ENCODE data around the gene APOA5.
"Not testable (repeated sequence)": the region's sequence is repeated elsewhere in the genome, so short reads cannot be mapped to it uniquely, and the experiment has no call there.

Gene APOA5

DNA sequence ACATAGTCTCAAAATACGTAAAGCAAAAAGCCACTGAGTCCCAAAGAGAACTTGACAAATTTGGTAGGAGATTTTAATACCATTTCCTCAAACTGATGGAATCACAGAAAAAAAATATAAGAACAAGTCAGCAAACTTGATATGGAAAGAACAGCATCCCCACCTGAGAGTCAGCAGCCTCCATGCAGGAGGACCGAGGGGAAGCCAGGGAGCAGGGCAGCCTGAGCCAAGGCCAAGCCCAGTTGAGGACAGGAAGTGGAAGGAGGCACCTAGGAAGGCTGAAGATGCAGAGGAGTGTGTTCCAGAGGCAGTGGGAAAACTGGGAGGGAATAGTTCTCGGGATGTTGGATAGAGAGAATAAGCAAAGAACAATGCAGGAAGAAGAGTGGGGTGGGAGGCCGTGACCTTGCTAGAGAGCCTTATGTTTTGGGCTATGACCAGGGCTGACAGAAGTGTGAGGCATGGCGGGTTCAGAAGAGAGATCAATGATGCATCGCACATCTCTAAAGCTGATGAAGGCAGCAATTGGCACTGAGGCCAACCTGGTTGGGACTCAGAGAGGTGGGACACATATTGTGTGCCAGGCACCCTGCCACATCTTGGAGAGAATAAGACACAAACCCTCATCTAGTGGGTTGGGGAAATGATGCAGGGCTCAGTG, 16.1 kb upstream of the APOA5 start:
- no peak overlapping the region for H3K4me3 ChIP-seq (replicated peaks; ENCODE audit: low read depth, low read length)
- H3K36me3 ChIP-seq (ENCODE audit: control insufficient read depth, insufficient read depth, low read length): no peaks in the 10 kb centered on the region
- TF ChIP-seq CTCF (IDR thresholded peaks at IDR 0.05; ENCODE audit: insufficient read depth, low read length, poor library complexity, severe bottlenecking): no peak
- no peak for DNase-seq (ENCODE audit: extremely low read depth, insufficient read length)
- H3K27me3 ChIP-seq (replicated peaks; ENCODE audit: control insufficient read depth, insufficient read depth, low read length): no peaks in the 10 kb centered on the region

DNA sequence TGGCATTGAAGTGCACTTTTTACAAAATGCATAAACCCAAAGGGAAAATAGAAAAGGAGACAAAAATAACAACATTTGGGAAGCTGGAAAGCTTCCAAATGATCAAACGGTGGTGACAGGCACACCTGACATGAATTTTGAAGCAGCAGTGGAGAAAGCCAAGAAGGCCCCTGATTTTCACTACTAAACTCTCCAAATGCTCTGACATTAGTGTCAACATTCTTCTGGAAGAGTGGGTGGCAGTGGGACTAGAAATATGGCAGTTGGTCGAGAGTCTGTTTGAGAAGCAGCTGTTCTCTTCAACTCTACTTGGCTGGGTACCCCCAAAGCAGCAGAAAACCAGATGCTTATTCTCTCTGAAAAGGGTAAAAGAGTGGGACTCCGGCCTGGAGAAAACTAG, 12.3 kb upstream of the APOA5 start:
- DNase-seq (ENCODE audit: extremely low read depth, insufficient read length): no peak
- Histone ChIP-seq H3K36me3 (ENCODE audit: control insufficient read depth, insufficient read depth, low read length) (no peaks in the 10 kb centered on the region), H3K4me3 (replicated peaks; ENCODE audit: low read depth, low read length) (no peak overlapping the region), H3K27me3 (replicated peaks; ENCODE audit: control insufficient read depth, insufficient read depth, low read length) (no peaks in the 10 kb centered on the region)
- no peak for TF ChIP-seq CTCF (IDR thresholded peaks at IDR 0.05; ENCODE audit: insufficient read depth, low read length, poor library complexity, severe bottlenecking)

DNA sequence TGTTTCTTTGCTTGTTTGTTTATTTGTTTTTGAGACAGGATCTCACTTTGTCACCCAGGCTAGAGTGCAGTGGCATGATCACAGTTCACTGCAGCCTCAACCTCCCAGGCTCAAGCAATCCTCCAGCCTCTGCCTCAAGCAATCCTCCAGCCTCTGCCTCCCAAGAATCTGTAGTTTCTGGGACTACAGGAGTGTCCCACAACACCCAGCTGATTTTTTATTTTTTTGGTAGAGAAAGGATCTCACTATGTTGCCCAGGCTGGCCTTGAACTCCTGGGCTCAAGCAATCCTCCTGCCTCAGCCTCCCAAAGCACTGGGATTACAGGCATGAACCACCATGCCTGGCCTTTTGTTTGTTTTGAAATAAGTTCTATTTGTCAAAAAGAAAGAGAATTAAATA, 10.0 kb upstream of the APOA5 start:
- H3K4me3 ChIP-seq (replicated peaks; ENCODE audit: low read depth, low read length); H3K27me3 ChIP-seq (replicated peaks; ENCODE audit: control insufficient read depth, insufficient read depth, low read length); H3K36me3 ChIP-seq (ENCODE audit: control insufficient read depth, insufficient read depth, low read length); DNase-seq (ENCODE audit: extremely low read depth, insufficient read length): not testable (repeated sequence)

DNA sequence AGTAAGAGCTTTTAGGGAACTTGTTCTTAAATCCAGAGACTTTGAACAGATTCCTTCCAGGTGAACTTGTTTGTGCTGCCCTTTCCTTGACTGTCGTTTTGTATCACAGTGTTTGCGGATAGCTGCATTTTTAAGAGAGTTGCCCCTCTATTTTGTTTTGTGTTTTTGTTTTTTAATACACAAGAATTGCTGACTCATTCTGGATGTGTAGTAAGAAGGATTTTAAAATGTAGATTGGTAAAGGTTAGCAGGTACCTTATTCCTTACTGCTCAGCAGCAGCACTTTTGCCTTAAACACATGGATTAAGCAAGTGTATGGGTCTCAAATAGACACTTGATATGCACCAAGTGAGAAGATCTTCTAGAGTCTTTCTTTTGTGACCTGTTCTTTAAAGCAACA, 8.9 kb upstream of the APOA5 start:
- TF ChIP-seq CTCF (IDR thresholded peaks at IDR 0.05; ENCODE audit: insufficient read depth, low read length, poor library complexity, severe bottlenecking): no peak
- no peak for DNase-seq (ENCODE audit: extremely low read depth, insufficient read length)
- no peaks in the 10 kb centered on the region for H3K36me3 ChIP-seq (ENCODE audit: control insufficient read depth, insufficient read depth, low read length)

DNA sequence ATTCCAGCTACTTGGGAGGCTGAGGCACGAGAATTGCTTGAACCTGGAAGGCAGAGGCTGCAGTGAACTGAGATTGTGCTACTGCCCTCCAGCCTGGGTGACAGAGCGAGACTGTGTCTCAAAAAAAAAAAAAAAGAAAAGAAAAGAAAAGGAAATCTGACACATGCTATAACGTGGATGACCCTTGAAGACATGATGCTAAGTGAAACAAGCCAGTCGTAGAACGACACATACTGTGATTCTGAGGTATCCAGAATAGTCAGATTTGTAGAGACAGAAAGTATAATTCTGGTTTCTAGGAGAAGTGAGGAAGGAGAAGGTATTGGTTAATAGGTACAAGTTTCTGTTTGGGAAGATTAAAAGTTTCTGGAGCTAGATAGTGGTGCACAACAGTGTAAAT, 6.7 kb upstream of the APOA5 start:
- DNase-seq (ENCODE audit: extremely low read depth, insufficient read length): no peak
- Histone ChIP-seq H3K27me3 (replicated peaks; ENCODE audit: control insufficient read depth, insufficient read depth, low read length) (no peaks in the 10 kb centered on the region), H3K36me3 (ENCODE audit: control insufficient read depth, insufficient read depth, low read length) (no peaks in the 10 kb centered on the region), H3K4me3 (replicated peaks; ENCODE audit: low read depth, low read length) (no peak overlapping the region)
- TF ChIP-seq CTCF (IDR thresholded peaks at IDR 0.05; ENCODE audit: insufficient read depth, low read length, poor library complexity, severe bottlenecking): no peak

More for the DNA sequence above, 8.9 kb upstream of the APOA5 start:
- Histone ChIP-seq H3K27me3 (replicated peaks; ENCODE audit: control insufficient read depth, insufficient read depth, low read length) (no peaks in the 10 kb centered on the region), H3K4me3 (replicated peaks; ENCODE audit: low read depth, low read length) (no peak overlapping the region)

DNA sequence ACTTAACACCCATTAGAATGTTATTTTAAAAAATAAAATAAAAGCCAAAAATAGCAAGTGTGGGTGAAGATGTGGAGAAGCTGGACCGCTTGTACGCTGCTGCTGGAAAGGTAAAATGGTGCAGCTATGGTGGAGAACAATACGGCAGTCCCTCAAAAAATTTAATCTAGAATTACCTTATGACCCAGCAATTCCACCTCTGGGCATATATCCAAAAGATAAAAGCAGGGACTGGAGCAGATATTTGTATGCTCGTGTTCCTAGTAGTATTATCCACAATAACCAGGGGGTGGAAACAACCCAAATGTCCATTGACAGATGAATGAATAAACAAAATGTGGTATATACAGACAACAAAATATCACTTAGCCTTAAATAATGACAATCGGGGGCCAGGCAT, 6.1 kb upstream of the APOA5 start:
- Histone ChIP-seq H3K27me3 (replicated peaks; ENCODE audit: control insufficient read depth, insufficient read depth, low read length) (no peaks in the 10 kb centered on the region), H3K36me3 (ENCODE audit: control insufficient read depth, insufficient read depth, low read length) (no peaks in the 10 kb centered on the region), H3K4me3 (replicated peaks; ENCODE audit: low read depth, low read length) (no peak overlapping the region)
- no peak for TF ChIP-seq CTCF (IDR thresholded peaks at IDR 0.05; ENCODE audit: insufficient read depth, low read length, poor library complexity, severe bottlenecking)
- no peak for DNase-seq (ENCODE audit: extremely low read depth, insufficient read length)
